Aorta (tissue), 5 donors: ENCODE data around the gene CPED1. TPM values are rescaled to one million over a fixed set of nuclear protein-coding genes. Genes with fewer than 3 reads are reported as not detected.
A peak's percentile ranks its signal among the peaks of the same experiment; 100 is the strongest.
"Not testable (repeated sequence)": the region's sequence is repeated elsewhere in the genome, so short reads cannot be mapped to it uniquely, and the experiment has no call there.

Experiments used
- ATAC-seq: fragments of 200-7000 bp; cut with Tn5 transposase; one replicate; pipeline ENCODE4 v1.9.1; 2022; ENCODE audit warnings: moderate library complexity; ENCODE audit not compliant: low FRiP score
- DNase-seq, 2 donors: peaks; one replicate each; pipeline ENCODE4 v3.0.0-alpha.2; 2020
- H3K27ac ChIP-seq, 2 donors: one replicate each; pipeline ENCODE4 v1.5.1; 2013; ENCODE audit warnings: low read length in 2 of 2, mild to moderate bottlenecking in 2 of 2, moderate library complexity in 2 of 2, control low read depth in 1 of 2, inconsistent platforms in 1 of 2, low read depth in 1 of 2
- H3K27me3 ChIP-seq, 2 donors: one replicate each; pipeline ENCODE4 v1.6.1; 2013; ENCODE audit warnings: control low read depth in 1 of 2, low read length in 1 of 2, mild to moderate bottlenecking in 1 of 2, moderate library complexity in 1 of 2; ENCODE audit not compliant: insufficient read depth in 2 of 2, control insufficient read depth in 1 of 2
- H3K36me3 ChIP-seq, 2 donors: one replicate each; pipeline ENCODE4 v1.6.1; 2013; ENCODE audit warnings: control low read depth in 1 of 2, low read length in 1 of 2, mild to moderate bottlenecking in 1 of 2; ENCODE audit not compliant: insufficient read depth in 2 of 2, control insufficient read depth in 1 of 2
- H3K4me1 ChIP-seq, 2 donors: one replicate each; pipeline ENCODE4 v1.6.1; 2013; ENCODE audit warnings: low read length in 2 of 2, control low read depth in 1 of 2, mild to moderate bottlenecking in 1 of 2, moderate library complexity in 1 of 2; ENCODE audit not compliant: insufficient read depth in 2 of 2, control insufficient read depth in 1 of 2
- H3K4me3 ChIP-seq, 2 donors: one replicate each; pipeline ENCODE4 v1.5.1; 2013; ENCODE audit warnings: low read length in 2 of 2, control low read depth in 1 of 2, mild to moderate bottlenecking in 1 of 2
- H3K9me3 ChIP-seq: one replicate; pipeline ENCODE4 v1.6.1; 2013; ENCODE audit warnings: mild to moderate bottlenecking, low read length; ENCODE audit not compliant: control insufficient read depth
- WGBS, 2 donors: extraction: QIAGEN DNeasy Blood & Tissue Kit; methylation state at CpG; one replicate each; pipeline ENCODE4 v1.1.7; 2013; 5-methylcytosine and 5-hydroxymethylcytosine counted together
- intact Hi-C, 2 donors: fragments of 100-400 bp; cut with DNase I; formaldehyde crosslinking; loops; one replicate each; pipeline versions ENCODE4 v1.14.2 to v1.15.0; 2022
- polyA plus RNA-seq, 2 donors: library from polyadenylated mRNA; stranded (reverse); fragments of 200-250 nt; gene quantifications; one replicate each; pipeline ENCODE4 v1.2.3, GENCODE V29; 2013
- total RNA-seq, 2 donors: library from RNA; stranded (reverse); fragmentation: NEBNext Ultra II Directional; extraction: Animal tissue kit (Norgen Biotek cat#: 25700); gene quantifications; one replicate each; pipeline ENCODE4 v1.2.1, GENCODE V29; 2021
- donor health status: healthy with polysubstance abuse.
- donor health status: Bipolar disorder and iron deficiency.
- donor health status: DM: no; HTN: no; CAD: no.
- donor health status: DM: no; HTN: no; CAD: no.
- donor health status: DM: yes; HTN: yes; CAD: no.

CPED1 gene
- total and polyA plus RNA-seq, 4 donors: 35.3 to 201 (median 79.0) TPM

- Histone ChIP-seq H3K27ac (peak overlapping the region; percentile 74 to 82), H3K4me3 (no peak overlapping the region), H3K27me3 (no peaks in the 10 kb centered on the region), H3K36me3 (no peaks in the 10 kb centered on the region), H3K4me1 (peaks cover 7 to 10% of the 10 kb centered on the region in 2 donors), H3K9me3 (no peaks in the 10 kb centered on the region)
- peak; percentile 93 for ATAC-seq
- intact Hi-C loops: loop anchor here in 1 of 2 donors (5.0 kb wide), 1 partner anchor 67 kb away; no protein-coding TSS in a partner anchor
- WGBS, 2 donors: 6 to 8% methylated on average over 4 of the region's 4 CpGs
- peak in 1 of 2 donors; percentile 51 for DNase-seq
These were observed 81.0 kb downstream of the CPED1 start for GRCh38 chr7:121069346-121070100.

DNA sequence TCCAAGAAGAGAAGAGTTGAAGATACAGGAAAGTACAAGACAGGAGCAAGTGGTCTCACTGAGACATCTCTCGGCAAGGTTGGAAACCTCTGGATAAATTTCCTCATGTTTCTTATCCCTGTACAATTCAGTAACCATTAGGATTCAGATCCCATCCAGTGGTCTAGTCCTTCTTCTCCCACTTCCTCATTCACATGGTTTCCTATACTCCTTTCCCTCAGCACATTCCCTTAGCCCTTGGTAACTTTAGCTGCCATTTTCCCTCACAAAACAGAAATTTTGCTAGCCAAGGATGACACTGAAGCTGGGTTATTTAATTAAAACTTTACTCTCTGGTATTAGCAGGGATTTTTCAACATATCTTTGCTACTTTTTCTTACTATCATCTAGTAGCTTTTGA, 82.6 kb downstream of the CPED1 start:
- Histone ChIP-seq H3K4me3 (no peak overlapping the region), H3K9me3 (no peaks in the 10 kb centered on the region), H3K27ac (peak overlapping the region in 1 of 2 donors; percentile 79), H3K36me3 (no peaks in the 10 kb centered on the region), H3K4me1 (peaks cover 7 to 10% of the 10 kb centered on the region in 2 donors), H3K27me3 (no peaks in the 10 kb centered on the region)
- ATAC-seq (no peak), DNase-seq (no peak)
- intact Hi-C loops: loop anchor here in 1 of 2 donors (5.0 kb wide), 1 partner anchor 69 kb away; no protein-coding TSS in a partner anchor
- WGBS, 2 donors: 96 to 100% methylated on average over 1 of the region's 1 CpG

DNA sequence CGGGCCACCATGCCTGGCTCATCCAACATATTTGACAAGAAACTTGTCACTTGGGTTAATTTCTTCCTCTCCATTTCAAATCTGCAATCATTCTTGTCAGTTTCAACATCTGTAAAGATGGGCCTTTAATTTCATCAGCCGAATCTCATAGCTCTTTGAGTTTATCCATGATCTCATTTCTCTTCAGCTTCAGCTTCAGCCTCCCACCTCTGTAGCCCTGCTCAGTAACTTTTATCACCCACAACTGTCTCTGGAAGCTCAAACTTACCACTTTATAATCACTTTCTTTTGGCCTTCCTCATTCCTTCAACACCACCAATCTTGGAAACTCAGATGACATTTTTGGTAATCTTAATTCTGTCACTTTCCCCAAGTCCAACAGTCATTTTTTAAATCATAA, 83.2 kb downstream of the CPED1 start:
- H3K27me3 ChIP-seq: no peaks in the 10 kb centered on the region
- ATAC-seq: no peak
- no peaks in the 10 kb centered on the region for H3K9me3 ChIP-seq

DNA sequence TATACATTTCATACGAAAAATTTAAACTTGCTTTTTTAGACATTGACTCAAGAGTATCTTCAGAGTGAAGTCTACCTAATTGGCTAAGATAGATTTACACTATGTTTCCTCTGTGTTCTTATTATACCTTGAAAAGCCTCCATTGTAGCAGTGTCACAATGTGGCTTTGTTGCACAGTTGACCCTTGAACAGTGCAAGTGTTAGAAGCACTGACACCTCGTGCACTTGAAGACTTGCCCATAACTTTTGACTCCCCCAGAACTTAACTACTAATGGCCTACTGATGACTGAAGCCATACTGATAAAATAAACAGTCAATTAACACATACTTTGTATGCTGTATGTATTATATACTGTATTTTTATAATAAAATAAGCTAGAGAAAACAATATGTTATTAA, 84.3 kb downstream of the CPED1 start:
- ATAC-seq: no peak
- H3K27ac ChIP-seq: no peak overlapping the region

More for the DNA sequence above, 83.2 kb downstream of the CPED1 start:
- Histone ChIP-seq H3K4me1 (peaks cover 9 to 12% of the 10 kb centered on the region in 2 donors), H3K36me3 (no peaks in the 10 kb centered on the region), H3K4me3 (no peak overlapping the region), H3K27ac (peak overlapping the region in 1 of 2 donors; percentile 79)
- intact Hi-C loops: loop anchor here in 1 of 2 donors (5.0 kb wide), 1 partner anchor 69 kb away; no protein-coding TSS in a partner anchor
- DNase-seq: no peak
- WGBS, 2 donors: 97% methylated on average over 2 of the region's 2 CpGs

DNA sequence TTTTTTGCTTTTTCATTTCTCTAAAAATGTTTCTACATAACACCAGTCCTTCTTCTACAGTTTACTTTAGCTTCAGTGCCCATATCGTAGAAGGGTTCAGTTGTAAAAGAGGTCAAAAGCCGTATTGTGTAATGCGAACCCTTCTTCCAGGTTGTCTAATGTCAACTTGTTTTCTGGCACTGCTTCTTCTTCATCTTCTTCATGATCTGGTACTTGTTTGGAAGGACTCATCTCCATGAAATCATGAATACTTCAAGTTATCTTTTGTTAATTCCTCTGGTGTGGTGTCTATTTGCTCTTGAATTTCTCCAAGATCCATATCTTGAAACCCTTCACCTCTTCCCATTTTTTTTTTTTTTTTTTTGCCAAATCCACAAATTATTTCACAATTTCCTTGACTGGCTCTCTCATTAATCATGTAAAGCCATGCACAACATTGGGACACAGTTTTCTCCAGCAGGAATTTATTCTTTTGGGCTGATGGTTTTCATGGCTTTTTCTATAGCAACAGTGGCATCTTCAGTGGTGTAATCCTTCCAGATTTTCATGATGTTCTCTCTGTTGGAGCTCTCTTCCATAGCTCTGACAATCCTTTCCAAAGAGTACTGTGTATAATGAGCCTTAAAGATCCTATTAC, 85.1 kb downstream of the CPED1 start:
- H3K27ac ChIP-seq: peak overlapping the region; percentile 43 to 75
- WGBS, 2 donors: 77 to 85% methylated on average over 3 of the region's 3 CpGs

More for the DNA sequence above, 84.3 kb downstream of the CPED1 start:
- no peak overlapping the region for H3K4me3 ChIP-seq
- H3K9me3 ChIP-seq: no peaks in the 10 kb centered on the region
- H3K36me3 ChIP-seq: no peaks in the 10 kb centered on the region
- intact Hi-C loops: loop anchor here in 1 of 2 donors (5.0 kb wide), 1 partner anchor 71 kb away; no protein-coding TSS in a partner anchor
- 89 to 91% methylated on average over 2 of the region's 2 CpGs for WGBS, 2 donors
- peaks cover 9 to 12% of the 10 kb centered on the region in 2 donors for H3K4me1 ChIP-seq
- no peaks in the 10 kb centered on the region for H3K27me3 ChIP-seq
- no peak for DNase-seq

DNA sequence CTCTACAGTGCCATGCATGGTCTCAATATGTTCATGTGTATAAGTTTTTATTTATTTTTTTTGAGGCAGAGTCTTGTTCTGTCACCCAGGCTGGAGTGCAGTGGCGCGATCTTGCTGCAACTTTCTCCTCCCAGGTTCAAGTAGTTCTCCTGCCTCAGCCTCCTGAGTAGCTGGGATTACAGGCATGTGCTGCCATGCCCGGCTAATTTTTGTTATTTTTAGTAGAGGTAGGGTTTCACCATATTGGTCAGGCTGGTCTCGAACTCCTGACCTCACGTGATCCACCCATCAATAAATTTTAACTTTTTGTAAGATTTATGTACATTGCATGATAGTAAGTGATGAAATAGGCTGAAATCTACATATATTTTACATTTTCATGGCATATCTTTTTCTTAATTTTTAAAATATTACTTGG, 86.9 kb downstream of the CPED1 start:
- H3K4me1 ChIP-seq: peaks cover 11 to 13% of the 10 kb centered on the region in 2 donors
- intact Hi-C loops, H3K27ac ChIP-seq, H3K27me3 ChIP-seq, ATAC-seq, H3K36me3 ChIP-seq, H3K4me3 ChIP-seq, H3K9me3 ChIP-seq, DNase-seq: not testable (repeated sequence)
- WGBS, 2 donors: 87 to 98% methylated on average over 5 of the region's 5 CpGs

More for the DNA sequence above, 85.1 kb downstream of the CPED1 start:
- DNase-seq: no peak
- Histone ChIP-seq H3K27me3 (no peaks in the 10 kb centered on the region), H3K4me3 (no peak overlapping the region), H3K9me3 (no peaks in the 10 kb centered on the region), H3K4me1 (peaks cover 9 to 12% of the 10 kb centered on the region in 2 donors), H3K36me3 (no peaks in the 10 kb centered on the region)
- ATAC-seq: no peak
- intact Hi-C loops: loop anchor here in 1 of 2 donors (5.0 kb wide), 1 partner anchor 71 kb away; no protein-coding TSS in a partner anchor

DNA sequence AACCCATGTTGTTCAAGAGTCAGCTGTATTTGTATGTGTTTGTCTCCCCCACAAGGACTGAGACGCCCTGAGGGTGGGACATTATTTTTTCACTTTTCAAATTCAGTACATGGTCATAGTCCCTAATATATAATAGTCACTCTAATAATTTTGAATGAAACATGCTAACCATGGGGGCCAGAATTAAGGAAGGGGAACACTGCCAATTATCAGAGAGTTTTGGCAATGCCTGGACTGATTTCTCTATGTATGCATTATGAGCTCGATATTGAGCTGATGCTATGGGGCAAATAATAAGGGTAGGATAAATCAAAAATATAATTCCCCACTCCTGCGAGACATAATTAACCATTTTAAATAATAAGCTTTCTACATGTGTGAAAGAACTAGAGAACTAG, 87.4 kb downstream of the CPED1 start:
- Histone ChIP-seq H3K27ac (no peak overlapping the region), H3K9me3 (no peaks in the 10 kb centered on the region), H3K4me3 (no peak overlapping the region), H3K4me1 (peaks cover 11 to 13% of the 10 kb centered on the region in 2 donors), H3K27me3 (no peaks in the 10 kb centered on the region), H3K36me3 (no peaks in the 10 kb centered on the region)
- DNase-seq: no peak
- no peak for ATAC-seq
- 89 to 93% methylated on average over 3 of the region's 3 CpGs for WGBS, 2 donors
- intact Hi-C loops: no loop called here

DNA sequence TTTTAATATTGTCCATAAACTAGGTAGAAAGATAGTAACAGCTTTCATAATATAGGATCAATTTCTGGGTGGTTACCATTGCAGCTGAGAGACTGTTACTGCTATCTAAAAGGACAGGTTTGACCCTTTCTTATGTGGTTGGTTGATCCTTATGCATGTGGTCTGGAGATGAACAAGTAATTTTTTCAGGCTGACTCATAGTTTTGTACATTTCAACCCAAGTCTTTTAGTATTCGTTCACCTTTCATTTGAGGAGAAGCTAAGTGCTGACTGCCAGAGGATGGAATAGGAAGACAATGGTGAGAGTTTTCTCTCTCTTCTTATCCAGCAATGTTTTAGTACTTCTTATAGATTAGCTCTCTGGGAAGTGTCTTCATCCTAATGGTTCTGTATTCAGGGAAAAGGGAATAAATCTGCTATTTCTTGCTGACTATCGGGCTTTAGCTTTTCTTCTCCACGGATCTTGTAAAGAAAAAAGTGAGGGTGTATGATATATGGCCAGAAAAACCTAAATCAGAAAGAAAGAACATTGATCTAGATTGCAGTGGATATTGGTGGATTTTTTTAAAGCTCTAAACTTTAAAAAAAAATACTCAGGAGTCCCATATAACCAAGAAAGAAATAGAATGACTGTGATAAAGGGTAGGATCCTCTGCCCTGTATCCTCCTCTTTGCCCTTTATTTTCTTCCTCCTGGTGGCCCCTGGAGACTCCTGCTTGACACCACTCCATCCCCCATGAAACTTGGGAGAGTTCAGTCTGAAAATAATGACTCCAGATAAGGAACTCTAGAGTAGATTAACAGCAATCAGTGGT, 88.0 kb downstream of the CPED1 start:
- DNase-seq (no peak), ATAC-seq (no peak)
- peaks cover 8 to 13% of the 10 kb centered on the region in 2 donors for H3K4me1 ChIP-seq
- no peaks in the 10 kb centered on the region for H3K27me3 ChIP-seq
- H3K36me3 ChIP-seq: no peaks in the 10 kb centered on the region
- H3K27ac ChIP-seq: no peak overlapping the region
- H3K4me3 ChIP-seq: no peak overlapping the region
- intact Hi-C loops: no loop called here
- WGBS, 2 donors: 57 to 62% methylated on average over 3 of the region's 3 CpGs
- H3K9me3 ChIP-seq: no peaks in the 10 kb centered on the region
